GM23248 (cell line): ENCODE measurements around the gene DCTN1. TPM values are rescaled to one million over a fixed set of nuclear protein-coding genes. Genes with fewer than 3 reads are reported as not detected.

ENCODE experiments used
- DNase-seq: peaks from one replicate; pipeline ENCODE4 v3.0.0-alpha.2; 2015
- H2AFZ ChIP-seq: fragments of 200-600 bp; sonication (generic); 2 replicates; pipeline ENCODE4 v1.6.1; 2016; ENCODE audit warnings: antibody characterized with exemption
- H3F3A ChIP-seq: fragments of 200-600 bp; sonication (generic); 2 replicates; pipeline ENCODE4 v1.6.1; 2016; ENCODE audit warnings: mild to moderate bottlenecking, antibody characterized with exemption, mixed run types; ENCODE audit not compliant: insufficient read depth
- H3K27ac ChIP-seq: fragments of 200-600 bp; sonication (generic); 2 replicates; pipeline ENCODE4 v1.5.1; 2016; ENCODE audit warnings: mild to moderate bottlenecking
- H3K27me3 ChIP-seq: fragments of 200-600 bp; sonication (generic); replicated peaks from 2 replicates; pipeline ENCODE4 v1.6.1; 2016; ENCODE audit warnings: mild to moderate bottlenecking; ENCODE audit not compliant: insufficient read depth
- H3K36me3 ChIP-seq: fragments of 200-600 bp; sonication (generic); 2 replicates; pipeline ENCODE4 v1.6.1; 2016; ENCODE audit warnings: low read depth, mild to moderate bottlenecking
- H3K4me1 ChIP-seq: fragments of 200-600 bp; sonication (generic); 2 replicates; pipeline ENCODE4 v1.6.1; 2016; ENCODE audit warnings: mild to moderate bottlenecking; ENCODE audit not compliant: insufficient read depth
- H3K4me2 ChIP-seq: fragments of 200-600 bp; sonication (generic); one replicate; pipeline ENCODE4 v1.6.1; 2016; ENCODE audit warnings: mild to moderate bottlenecking; ENCODE audit not compliant: unreplicated experiment
- H3K4me3 ChIP-seq: fragments of 200-600 bp; sonication (generic); 2 replicates; pipeline ENCODE4 v1.5.1; 2016; ENCODE audit warnings: mild to moderate bottlenecking
- H3K79me2 ChIP-seq: fragments of 200-600 bp; sonication (generic); 2 replicates; pipeline ENCODE4 v1.6.1; 2016; ENCODE audit warnings: mild to moderate bottlenecking; ENCODE audit not compliant: insufficient read depth
- H3K9ac ChIP-seq: fragments of 200-600 bp; sonication (generic); 2 replicates; pipeline ENCODE4 v1.6.1; 2016; ENCODE audit warnings: mild to moderate bottlenecking
- H3K9me2 ChIP-seq: fragments of 200-600 bp; sonication (generic); 2 replicates; pipeline ENCODE4 v1.6.1; 2016; ENCODE audit warnings: mixed run types, mild to moderate bottlenecking, moderate library complexity; ENCODE audit not compliant: insufficient read depth
- H3K9me3 ChIP-seq: fragments of 200-600 bp; sonication (generic); one replicate; pipeline ENCODE4 v1.6.1; 2017; ENCODE audit warnings: low read depth
- H4K20me1 ChIP-seq: fragments of 200-600 bp; sonication (generic); 2 replicates; pipeline ENCODE4 v1.6.0; 2016; ENCODE audit not compliant: insufficient read depth
- EZH2 ChIP-seq: fragments of 200-600 bp; sonication (generic); IDR thresholded peaks from 2 replicates; pipeline ENCODE4 v1.6.1; 2018; ENCODE audit warnings: antibody characterized with exemption, mild to moderate bottlenecking; ENCODE audit not compliant: insufficient read depth, poor library complexity, severe bottlenecking
- EZH2phosphoT487 ChIP-seq: fragments of 200-600 bp; sonication (generic); IDR thresholded peaks from 2 replicates; pipeline ENCODE4 v1.6.1; 2018; ENCODE audit warnings: antibody characterized with exemption, moderate library complexity, mild to moderate bottlenecking, low read depth; ENCODE audit not compliant: insufficient read depth
- WGBS, 2 experiments: methylation state at CpG; one replicate each; pipeline ENCODE4 v1.1.6; 2015 to 2017; ENCODE audit warnings: low lambda C conversion rate in 2 of 2, low coverage in 1 of 2; ENCODE audit errors: missing lambda C conversion rate in 2 of 2; 5-methylcytosine and 5-hydroxymethylcytosine counted together
- in situ Hi-C: fragments of 300-500 bp; cut with MboI; formaldehyde crosslinking; loops from 2 replicates; pipeline ENCODE4 v1.15.0; 2020
- polyA plus RNA-seq: library from polyadenylated mRNA; unstranded; fragments of >200 nt; fragmentation: Nextera tagmentation; extraction: Ambion mirVana; gene quantifications from 2 replicates; pipeline ENCODE4 v1.2.1, GENCODE V29; 2016
- total RNA-seq: library from RNA; depleted of rRNA; stranded (reverse); fragments of >200 nt; shearing (Covaris generic); gene quantifications from 2 replicates; pipeline ENCODE4 v1.2.3, GENCODE V29; 2014

DCTN1 gene
- total and polyA plus RNA-seq, 2 experiments from 2014 or later = 169 to 176 TPM

DNA sequence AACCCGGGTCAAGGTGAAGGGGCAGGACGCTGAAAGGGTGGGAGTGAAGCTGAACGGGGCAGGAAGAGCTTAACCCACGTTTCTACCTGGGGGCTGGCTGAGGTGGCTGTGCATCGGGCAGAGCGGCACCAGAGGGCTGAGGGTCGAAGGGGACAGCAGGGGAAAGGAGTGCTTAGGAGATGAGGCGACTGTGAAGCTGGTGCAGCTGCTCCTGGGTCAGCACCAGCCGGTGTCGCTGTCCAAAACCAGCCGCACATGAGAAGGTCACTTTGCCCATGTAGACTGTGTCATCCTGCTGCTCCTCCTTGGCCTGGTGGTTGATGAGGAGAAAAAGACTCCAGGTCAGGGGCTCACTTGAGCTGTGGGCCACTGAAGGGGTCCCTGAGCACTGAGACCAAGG lies 18.8 kb downstream of the DCTN1 start:
- no peak overlapping the region for H3K27ac ChIP-seq
- H4K20me1 ChIP-seq = no peaks in the 10 kb centered on the region
- TF ChIP-seq EZH2 (no peak), EZH2phosphoT487 (no peak)
- WGBS, 2 experiments = 91 to 94% methylated on average over 11 of the region's 11 CpGs
- H3K79me2 ChIP-seq = no peaks in the 10 kb centered on the region
- H3K9ac ChIP-seq = no peak overlapping the region
- no peaks in the 10 kb centered on the region for H3K9me3 ChIP-seq
- 0 out of 2 replicates have a peak, but pooled peaks cover 14% of the 10 kb centered on the region for H3F3A ChIP-seq
- no peak overlapping the region for H3K4me2 ChIP-seq
- in situ Hi-C loops = no loop called here
- no peak overlapping the region for H3K4me3 ChIP-seq
- peaks cover 10% of the 10 kb centered on the region for H3K4me1 ChIP-seq
- DNase-seq = no peak
- H3K27me3 ChIP-seq = no peaks in the 10 kb centered on the region
- peaks cover 50% of the 10 kb centered on the region for H3K36me3 ChIP-seq
- H2AFZ ChIP-seq = no peak overlapping the region
- H3K9me2 ChIP-seq = no peaks in the 10 kb centered on the region

GRCh38 chr2:74357627-74358026 lies 22.5 kb downstream of the DCTN1 start:
- Histone ChIP-seq H3F3A (0 out of 2 replicates have a peak, but pooled peaks cover 14% of the 10 kb centered on the region), H2AFZ (no peak overlapping the region), H3K27ac (peak overlapping the region; percentile 54), H3K9me2 (no peaks in the 10 kb centered on the region), H3K9me3 (no peaks in the 10 kb centered on the region), H3K36me3 (peaks cover 40% of the 10 kb centered on the region), H3K9ac (no peak overlapping the region; the same call in 1 of the 2 replicates), H4K20me1 (no peaks in the 10 kb centered on the region), H3K27me3 (no peaks in the 10 kb centered on the region), H3K4me3 (no peak overlapping the region), H3K4me2 (no peak overlapping the region), H3K4me1 (peaks cover 10% of the 10 kb centered on the region), H3K79me2 (no peaks in the 10 kb centered on the region)
- in situ Hi-C loops = no loop called here
- DNase-seq = peak; percentile 74
- no peak for TF ChIP-seq EZH2
- no peak for TF ChIP-seq EZH2phosphoT487

DNA sequence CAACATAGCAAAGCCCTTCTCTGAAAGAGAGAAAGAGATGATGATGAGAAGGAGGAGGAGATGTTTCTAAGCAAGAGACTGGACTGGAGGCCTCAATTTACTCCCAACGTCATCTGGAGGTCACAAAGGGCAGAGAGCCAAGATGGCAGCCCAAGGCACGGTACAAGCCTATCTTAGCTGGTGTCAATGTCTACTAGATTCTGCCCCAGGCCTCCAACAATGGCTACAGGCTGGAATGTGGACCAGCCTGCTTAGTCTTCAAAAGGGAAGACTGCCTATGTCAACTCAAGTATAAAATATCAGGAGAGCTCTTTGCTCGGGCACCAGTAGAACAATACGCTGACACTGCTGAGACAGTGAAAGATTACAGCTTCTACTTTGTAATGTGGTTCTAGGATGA lies 30.2 kb downstream of the DCTN1 start:
- Histone ChIP-seq H3K27me3 (no peaks in the 10 kb centered on the region), H2AFZ (no peak overlapping the region), H3K4me2 (no peak overlapping the region), H3K9me3 (no peaks in the 10 kb centered on the region), H3K4me3 (no peak overlapping the region), H4K20me1 (no peaks in the 10 kb centered on the region), H3K4me1 (no peaks in the 10 kb centered on the region), H3K79me2 (no peaks in the 10 kb centered on the region), H3K9ac (no peak overlapping the region), H3F3A (no peaks in the 10 kb centered on the region), H3K36me3 (no peaks in the 10 kb centered on the region), H3K27ac (no peak overlapping the region), H3K9me2 (no peaks in the 10 kb centered on the region)
- TF ChIP-seq EZH2phosphoT487 (no peak), EZH2 (no peak)
- DNase-seq = no peak
- 86% methylated on average over 4 of the region's 4 CpGs for WGBS, 2 experiments
- in situ Hi-C loops = no loop called here

- 90 to 92% methylated on average over 3 of the region's 3 CpGs for WGBS, 2 experiments
- H3K4me3 ChIP-seq = no peak overlapping the region
- no peak overlapping the region for H2AFZ ChIP-seq
- no peaks in the 10 kb centered on the region for H3K4me1 ChIP-seq
- no peak overlapping the region for H3K9ac ChIP-seq
- H3K9me2 ChIP-seq = no peaks in the 10 kb centered on the region
- no peaks in the 10 kb centered on the region for H3K9me3 ChIP-seq
- H3K27me3 ChIP-seq = no peaks in the 10 kb centered on the region
- H4K20me1 ChIP-seq = no peaks in the 10 kb centered on the region
- H3K4me2 ChIP-seq = no peak overlapping the region
- DNase-seq = no peak
- in situ Hi-C loops = no loop called here
- H3K36me3 ChIP-seq = no peaks in the 10 kb centered on the region
- H3K27ac ChIP-seq = no peak overlapping the region
- no peaks in the 10 kb centered on the region for H3F3A ChIP-seq
- no peaks in the 10 kb centered on the region for H3K79me2 ChIP-seq
- TF ChIP-seq EZH2 (no peak), EZH2phosphoT487 (no peak)
Measured at GRCh38 chr2:74347742-74348141, 32.4 kb downstream of the DCTN1 start.

DNA sequence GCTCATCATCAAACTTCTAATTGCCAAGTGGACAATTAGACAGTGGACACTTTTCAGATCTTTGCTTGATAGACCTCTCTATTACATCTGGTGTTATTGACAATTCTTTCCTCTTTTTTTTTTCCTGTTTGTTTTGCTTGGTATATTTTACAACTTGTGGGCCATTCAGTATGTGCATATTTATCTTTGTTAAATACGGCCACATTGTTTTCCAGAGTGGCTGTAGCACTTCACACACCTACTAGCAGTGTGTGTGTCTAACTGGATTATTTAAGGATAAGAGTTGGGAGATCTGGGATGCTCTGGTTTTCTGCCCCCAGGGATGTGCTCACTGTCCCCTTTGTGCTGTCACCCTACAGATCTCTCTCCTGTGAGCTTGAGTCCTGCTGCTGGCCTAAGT lies 32.8 kb downstream of the DCTN1 start:
- Histone ChIP-seq H3K9ac (no peak overlapping the region), H4K20me1 (no peaks in the 10 kb centered on the region), H3K4me3 (no peak overlapping the region), H3K9me2 (no peaks in the 10 kb centered on the region), H3K4me1 (no peaks in the 10 kb centered on the region), H3K4me2 (no peak overlapping the region), H3K27ac (no peak overlapping the region), H3K9me3 (no peaks in the 10 kb centered on the region), H3K36me3 (no peaks in the 10 kb centered on the region), H2AFZ (no peak overlapping the region), H3K79me2 (no peaks in the 10 kb centered on the region), H3K27me3 (no peaks in the 10 kb centered on the region), H3F3A (no peaks in the 10 kb centered on the region)
- WGBS, 2 experiments = 91 to 100% methylated on average over 1 of the region's 1 CpG
- TF ChIP-seq EZH2 (no peak), EZH2phosphoT487 (no peak)
- DNase-seq = no peak
- in situ Hi-C loops = no loop called here
